MM.1S (cell line): ENCODE results near the gene SREBF1.

ENCODE experiments used
- EZH2 ChIP-seq: fragments of 300-600 bp; sonication (generic); optimal IDR thresholded peaks from 2 replicates; pipeline ENCODE3; 2017; ENCODE audit warnings: low read depth, mild to moderate bottlenecking, antibody characterized with exemption, low read length, mixed read lengths
- EZH2phosphoT487 ChIP-seq: fragments of 300-600 bp; sonication (generic); IDR thresholded peaks from 2 replicates; pipeline ENCODE4 v1.6.1; 2018; ENCODE audit warnings: antibody characterized with exemption, low read length
- TF ChIP-seq, protein P1 (sequence below): fragments of 300-600 bp; sonication (generic); IDR thresholded peaks from 2 replicates; pipeline ENCODE4 v1.5.1; 2016; ENCODE audit warnings: antibody characterized with exemption, low read length, mixed read lengths

DNA sequence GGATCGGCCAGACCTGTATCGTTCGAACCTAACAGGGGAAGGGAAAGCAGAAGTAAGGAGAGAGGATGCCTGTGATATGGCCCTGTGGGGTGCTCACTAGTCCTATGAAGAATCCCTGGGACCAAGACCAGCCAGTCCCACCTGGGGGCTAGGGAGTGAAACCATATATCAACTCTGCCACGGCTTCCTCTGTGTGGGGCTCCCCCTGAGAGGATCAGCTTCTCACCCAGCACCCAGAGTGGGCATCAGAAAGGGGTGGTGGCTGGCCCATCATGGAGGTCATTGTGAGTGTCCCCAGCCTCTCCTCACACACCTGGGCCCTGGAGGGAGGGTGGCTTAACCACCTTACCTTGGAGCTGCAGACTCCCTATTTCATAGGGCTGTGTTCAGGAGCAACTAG lies 30.1 kb upstream of the SREBF1 start:
- TF ChIP-seq EZH2 (no peak), EZH2phosphoT487 (no peak)
- TF ChIP-seq, protein P1, sequence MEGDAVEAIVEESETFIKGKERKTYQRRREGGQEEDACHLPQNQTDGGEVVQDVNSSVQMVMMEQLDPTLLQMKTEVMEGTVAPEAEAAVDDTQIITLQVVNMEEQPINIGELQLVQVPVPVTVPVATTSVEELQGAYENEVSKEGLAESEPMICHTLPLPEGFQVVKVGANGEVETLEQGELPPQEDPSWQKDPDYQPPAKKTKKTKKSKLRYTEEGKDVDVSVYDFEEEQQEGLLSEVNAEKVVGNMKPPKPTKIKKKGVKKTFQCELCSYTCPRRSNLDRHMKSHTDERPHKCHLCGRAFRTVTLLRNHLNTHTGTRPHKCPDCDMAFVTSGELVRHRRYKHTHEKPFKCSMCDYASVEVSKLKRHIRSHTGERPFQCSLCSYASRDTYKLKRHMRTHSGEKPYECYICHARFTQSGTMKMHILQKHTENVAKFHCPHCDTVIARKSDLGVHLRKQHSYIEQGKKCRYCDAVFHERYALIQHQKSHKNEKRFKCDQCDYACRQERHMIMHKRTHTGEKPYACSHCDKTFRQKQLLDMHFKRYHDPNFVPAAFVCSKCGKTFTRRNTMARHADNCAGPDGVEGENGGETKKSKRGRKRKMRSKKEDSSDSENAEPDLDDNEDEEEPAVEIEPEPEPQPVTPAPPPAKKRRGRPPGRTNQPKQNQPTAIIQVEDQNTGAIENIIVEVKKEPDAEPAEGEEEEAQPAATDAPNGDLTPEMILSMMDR = no peak
